Breast epithelium (tissue), 3 donors: ENCODE measurements around the gene SARM1.

Experiments used
- CTCF ChIP-seq, 3 donors: fragments of 450-650 bp; IDR thresholded peaks; one replicate each; pipeline ENCODE4 v1.5.1; 2016 to 2017; ENCODE audit warnings: antibody characterized with exemption in 3 of 3, mild to moderate bottlenecking in 3 of 3, moderate library complexity in 3 of 3
- POLR2AphosphoS5 ChIP-seq, 3 donors: sonication (generic); formaldehyde crosslinking; IDR thresholded peaks; one replicate each; pipeline ENCODE4 v1.6.1; 2017; ENCODE audit warnings: antibody characterized with exemption in 3 of 3

DNA sequence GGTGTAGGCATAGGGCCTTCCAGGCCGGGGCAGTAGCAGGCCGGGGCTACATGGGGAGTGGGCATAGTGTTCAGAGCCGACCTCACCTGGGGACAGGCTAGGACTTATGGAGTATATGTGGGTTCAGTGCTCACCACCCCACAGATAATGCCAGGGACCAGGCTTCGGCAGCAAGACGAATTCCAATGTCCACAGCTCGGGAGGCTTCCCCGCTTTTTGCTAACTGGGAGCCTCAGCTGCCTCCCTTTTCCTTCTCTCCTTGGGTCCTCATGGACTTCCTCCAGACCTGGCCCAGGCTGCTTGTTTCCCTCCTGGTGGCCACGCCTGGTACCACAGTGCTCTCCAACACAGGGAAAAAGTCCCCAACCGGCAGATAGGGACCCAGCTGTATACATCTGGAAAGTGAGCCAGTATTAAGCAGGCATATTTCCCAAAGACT is 54.6 kb downstream of the SARM1 start:
- TF ChIP-seq CTCF (IDR thresholded peaks at IDR 0.05) (no peak), POLR2AphosphoS5 (IDR thresholded peaks at IDR 0.05) (no peak)
